Measurements from ENCODE around the gene EHMT1. TPM values are rescaled to one million over a fixed set of nuclear protein-coding genes. Genes with fewer than 3 reads are reported as not detected.

EHMT1 gene
- total and polyA plus RNA-seq, 2 experiments from 2014 or later = 162 to 177 TPM

GRCh38 chr9:137590123-137590468, 28.7 kb upstream of the EHMT1 start (continued):
- TF ChIP-seq ZNF462 (CRISPR knock-in tag; IDR thresholded peaks at IDR 0.05) (no peak), CTCF (conservative IDR thresholded peaks at IDR 0.05; ENCODE audit: low read depth in 2 of 2) (no peak), ZNF331 (CRISPR knock-in tag; IDR thresholded peaks at IDR 0.05; ENCODE audit: low read depth) (no peak), ETS1 (IDR thresholded peaks at IDR 0.05) (no peak), STAT1 (IDR thresholded peaks at IDR 0.05; ENCODE audit: unreplicated experiment) (no peak), EZH2phosphoT487 (IDR thresholded peaks at IDR 0.05; ENCODE audit: unreplicated experiment) (no peak)
